Measurements from ENCODE around the gene CNGB1. TPM values are rescaled to one million over a fixed set of nuclear protein-coding genes. Genes with fewer than 3 reads are reported as not detected.

The CNGB1 gene
- total RNA-seq, 1 experiment from 2014 or later = not detected

- DNase-seq (ENCODE audit: unreplicated experiment) = no peak
- H3K4me1 Mint-ChIP-seq (ENCODE audit: insufficient read depth, unreplicated experiment) = peaks cover 6% of the 10 kb centered on the region
- TF ChIP-seq CTCF (IDR thresholded peaks at IDR 0.05; ENCODE audit: unreplicated experiment) = no peak
- BruUV-seq (replicated peaks) = no TSS peak
- no peak overlapping the region for H3K27ac Mint-ChIP-seq (ENCODE audit: low read depth, unreplicated experiment)
- CTCF ChIA-PET = interaction anchor here (0.7 to 8.4 kb wide), 15 partner anchors 10 to 326 kb away, joined by 3 to 88 read pairs (median 6); partner anchors contain the start of genes CFAP20, USB1 and ZNF319
- no peaks in the 10 kb centered on the region for H3K27me3 Mint-ChIP-seq (ENCODE audit: insufficient read depth, unreplicated experiment)
- H3K9me3 Mint-ChIP-seq (ENCODE audit: unreplicated experiment) = no peaks in the 10 kb centered on the region
- intact Hi-C loops (cut with micrococcal nuclease) = no loop called here
- POLR2A ChIA-PET = interaction anchor here (3.0 kb wide), 1 partner anchor 99 kb away, joined by 13 read pairs; the partner anchor contains the start of genes USB1 and ZNF319
- H3K36me3 Mint-ChIP-seq (ENCODE audit: insufficient read depth, unreplicated experiment) = no peaks in the 10 kb centered on the region
- H3K4me3 Mint-ChIP-seq (ENCODE audit: unreplicated experiment) = no peak overlapping the region
Measured at GRCh38 chr16:57900796-57901479, 70.0 kb downstream of the CNGB1 start.

DNA sequence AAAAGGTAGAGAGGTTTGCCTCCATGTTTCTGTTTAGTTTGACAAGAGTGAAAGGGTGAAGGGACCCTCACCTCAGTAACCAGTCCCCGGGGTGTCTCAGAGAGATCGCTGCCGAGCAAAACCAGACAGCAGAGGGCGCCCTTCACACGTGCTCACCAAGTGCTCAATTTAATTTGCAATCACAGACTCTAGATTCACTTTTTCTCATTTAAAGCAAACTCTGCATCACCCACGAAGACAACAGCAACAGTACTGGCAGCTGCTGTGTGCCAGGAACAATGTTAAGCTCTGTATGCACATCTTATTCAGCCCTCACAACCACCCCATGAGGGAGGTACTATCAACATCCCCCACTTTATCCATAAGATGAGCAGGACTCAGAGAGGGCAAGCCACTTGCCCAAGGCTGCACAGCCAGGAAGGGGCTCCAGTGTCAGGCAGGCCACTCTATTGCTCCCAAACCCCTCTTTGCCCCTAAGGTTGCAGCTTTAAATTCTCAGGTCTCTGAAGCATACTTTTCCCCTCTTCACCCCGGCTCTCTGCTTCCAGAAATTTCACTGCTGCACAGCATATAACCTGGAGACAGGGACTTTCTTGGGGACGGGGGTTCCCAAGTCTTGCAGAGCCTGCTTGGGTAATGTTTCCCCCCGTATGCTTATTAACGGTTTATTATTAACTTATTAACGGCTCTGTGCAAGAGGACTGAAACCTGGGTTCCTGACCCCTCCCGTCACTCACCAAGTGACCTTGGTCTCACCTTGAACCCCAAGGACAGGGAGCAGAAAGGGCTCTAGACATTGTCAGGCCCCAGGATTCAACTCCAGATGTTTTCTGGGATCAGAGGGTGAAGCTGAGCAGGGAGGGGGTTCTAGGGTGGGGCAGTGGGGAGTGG lies 70.9 kb downstream of the CNGB1 start:
- ChIA-PET CTCF (interaction anchor here (0.6 to 8.4 kb wide), 27 partner anchors 9 to 325 kb away, joined by 3 to 88 read pairs (median 5); partner anchors contain the start of genes CFAP20, CNGB1, USB1 and ZNF319), POLR2A (interaction anchor here (0.7 to 3.0 kb wide), 3 partner anchors 57 to 100 kb away, joined by 3 to 17 read pairs (median 13); partner anchors contain the start of genes USB1 and ZNF319)
- TF ChIP-seq CTCF (IDR thresholded peaks at IDR 0.05; ENCODE audit: unreplicated experiment) = peak; percentile 94
- Mint-ChIP-seq H3K9me3 (ENCODE audit: unreplicated experiment) (no peaks in the 10 kb centered on the region), H3K4me3 (ENCODE audit: unreplicated experiment) (no peak overlapping the region), H3K27ac (ENCODE audit: low read depth, unreplicated experiment) (no peak overlapping the region), H3K4me1 (ENCODE audit: insufficient read depth, unreplicated experiment) (peaks cover 6% of the 10 kb centered on the region), H3K36me3 (ENCODE audit: insufficient read depth, unreplicated experiment) (no peaks in the 10 kb centered on the region), H3K27me3 (ENCODE audit: insufficient read depth, unreplicated experiment) (no peaks in the 10 kb centered on the region)
- intact Hi-C loops (cut with micrococcal nuclease) = loop anchor here (1.0 to 5.0 kb wide), 3 partner anchors 100 to 227 kb away; partner anchors contain the start of genes CFAP20 and ZNF319
- peak; percentile 73 for DNase-seq (ENCODE audit: unreplicated experiment)
- BruUV-seq (replicated peaks) = no TSS peak

- intact Hi-C loops (cut with micrococcal nuclease) = loop anchor here (1.0 to 5.0 kb wide), 3 partner anchors 101 to 228 kb away; partner anchors contain the start of genes CFAP20 and ZNF319
- no peak for DNase-seq (ENCODE audit: unreplicated experiment)
- ChIA-PET POLR2A (interaction anchor here (0.7 to 2.2 kb wide), 3 partner anchors 58 to 101 kb away, joined by 3 to 17 read pairs (median 3); partner anchors contain the start of genes USB1 and ZNF319), CTCF (interaction anchor here (0.6 to 8.4 kb wide), 28 partner anchors 8 to 413 kb away, joined by 3 to 88 read pairs (median 5); partner anchors contain the start of genes CFAP20, CNGB1, DOK4 and USB1)
- Mint-ChIP-seq H3K4me3 (ENCODE audit: unreplicated experiment) (no peak overlapping the region), H3K4me1 (ENCODE audit: insufficient read depth, unreplicated experiment) (peaks cover 10% of the 10 kb centered on the region), H3K27me3 (ENCODE audit: insufficient read depth, unreplicated experiment) (no peaks in the 10 kb centered on the region), H3K9me3 (ENCODE audit: unreplicated experiment) (peaks cover 5% of the 10 kb centered on the region), H3K27ac (ENCODE audit: low read depth, unreplicated experiment) (no peak overlapping the region), H3K36me3 (ENCODE audit: insufficient read depth, unreplicated experiment) (peaks cover 4% of the 10 kb centered on the region)
- no TSS peak for BruUV-seq (replicated peaks)
- TF ChIP-seq CTCF (IDR thresholded peaks at IDR 0.05; ENCODE audit: unreplicated experiment) = no peak
Measured at GRCh38 chr16:57898961-57899360, 72.0 kb downstream of the CNGB1 start.

Data from MCF 10A (cell line).